Panc1 (cell line): ENCODE results near the gene UNC5B.

Experiments used
- POLR2AphosphoS5 ChIP-seq: IDR thresholded peaks from 2 replicates; pipeline ENCODE4 v1.6.1; 2012; ENCODE audit warnings: mild to moderate bottlenecking, low read depth, low read length, moderate library complexity
- SIN3A ChIP-seq: IDR thresholded peaks from 2 replicates; pipeline ENCODE4 v1.6.1; 2012; ENCODE audit warnings: low read depth, mild to moderate bottlenecking, low read length, moderate library complexity, borderline replicate concordance; ENCODE audit not compliant: insufficient read depth
- TCF7L2 ChIP-seq: IDR thresholded peaks from 2 replicates; pipeline ENCODE4 v1.6.1; 2011; ENCODE audit warnings: mild to moderate bottlenecking, low read depth, low read length, inconsistent platforms
- TF ChIP-seq, protein P1 (sequence below): fragments of 450-650 bp; IDR thresholded peaks from 2 replicates; pipeline ENCODE4 v1.5.1; 2017; ENCODE audit warnings: mild to moderate bottlenecking
- TF ChIP-seq, protein P2 (sequence below), 2 experiments: IDR thresholded peaks; 2 replicates each; pipeline ENCODE4 v1.6.1; 2011 to 2012; ENCODE audit warnings: low read depth in 2 of 2, control low read depth in 1 of 2, low read length in 1 of 2, mild to moderate bottlenecking in 1 of 2, moderate library complexity in 1 of 2; ENCODE audit not compliant: insufficient read depth in 1 of 2

DNA sequence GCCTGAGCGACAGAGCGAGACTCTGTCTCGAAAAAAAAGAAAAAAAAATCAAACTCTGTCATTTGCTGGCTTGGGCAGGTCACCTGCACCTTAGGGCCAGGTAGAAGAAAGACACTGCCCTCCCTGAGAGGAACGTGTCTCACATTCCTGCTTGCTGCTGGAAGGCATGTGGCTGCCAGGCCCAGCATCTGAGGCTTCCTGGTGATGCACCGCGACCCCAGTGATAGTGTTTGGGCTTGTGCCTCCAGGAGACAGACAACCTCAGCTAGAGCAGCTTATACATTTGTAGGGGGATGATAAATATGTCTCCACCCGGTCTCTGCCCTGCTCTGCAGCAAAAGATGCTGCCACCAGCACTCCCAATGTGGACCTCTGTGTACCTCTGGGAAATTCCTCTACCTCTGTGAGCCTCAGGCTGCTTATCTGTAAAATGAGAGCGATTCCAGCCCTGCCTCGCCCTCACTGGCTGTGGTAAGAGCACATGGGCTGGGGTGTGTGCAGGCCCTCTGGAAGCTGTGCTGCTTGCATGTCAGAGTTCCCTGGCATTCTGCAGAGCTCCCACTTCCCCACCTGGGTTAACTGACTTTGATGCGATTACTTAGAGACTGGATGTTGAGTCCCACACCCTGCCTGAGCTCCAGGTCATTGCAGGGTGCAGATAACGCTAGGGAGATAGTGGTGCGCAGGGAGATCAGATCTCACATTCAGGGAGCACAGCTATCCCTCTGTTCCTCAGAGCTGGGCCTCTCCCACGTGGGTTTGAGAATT lies 126.5 kb downstream of the UNC5B start:
- TF ChIP-seq, protein P1, sequence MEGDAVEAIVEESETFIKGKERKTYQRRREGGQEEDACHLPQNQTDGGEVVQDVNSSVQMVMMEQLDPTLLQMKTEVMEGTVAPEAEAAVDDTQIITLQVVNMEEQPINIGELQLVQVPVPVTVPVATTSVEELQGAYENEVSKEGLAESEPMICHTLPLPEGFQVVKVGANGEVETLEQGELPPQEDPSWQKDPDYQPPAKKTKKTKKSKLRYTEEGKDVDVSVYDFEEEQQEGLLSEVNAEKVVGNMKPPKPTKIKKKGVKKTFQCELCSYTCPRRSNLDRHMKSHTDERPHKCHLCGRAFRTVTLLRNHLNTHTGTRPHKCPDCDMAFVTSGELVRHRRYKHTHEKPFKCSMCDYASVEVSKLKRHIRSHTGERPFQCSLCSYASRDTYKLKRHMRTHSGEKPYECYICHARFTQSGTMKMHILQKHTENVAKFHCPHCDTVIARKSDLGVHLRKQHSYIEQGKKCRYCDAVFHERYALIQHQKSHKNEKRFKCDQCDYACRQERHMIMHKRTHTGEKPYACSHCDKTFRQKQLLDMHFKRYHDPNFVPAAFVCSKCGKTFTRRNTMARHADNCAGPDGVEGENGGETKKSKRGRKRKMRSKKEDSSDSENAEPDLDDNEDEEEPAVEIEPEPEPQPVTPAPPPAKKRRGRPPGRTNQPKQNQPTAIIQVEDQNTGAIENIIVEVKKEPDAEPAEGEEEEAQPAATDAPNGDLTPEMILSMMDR: no peak
- TF ChIP-seq TCF7L2 (no peak), POLR2AphosphoS5 (no peak), SIN3A (no peak)
- TF ChIP-seq, protein P2, sequence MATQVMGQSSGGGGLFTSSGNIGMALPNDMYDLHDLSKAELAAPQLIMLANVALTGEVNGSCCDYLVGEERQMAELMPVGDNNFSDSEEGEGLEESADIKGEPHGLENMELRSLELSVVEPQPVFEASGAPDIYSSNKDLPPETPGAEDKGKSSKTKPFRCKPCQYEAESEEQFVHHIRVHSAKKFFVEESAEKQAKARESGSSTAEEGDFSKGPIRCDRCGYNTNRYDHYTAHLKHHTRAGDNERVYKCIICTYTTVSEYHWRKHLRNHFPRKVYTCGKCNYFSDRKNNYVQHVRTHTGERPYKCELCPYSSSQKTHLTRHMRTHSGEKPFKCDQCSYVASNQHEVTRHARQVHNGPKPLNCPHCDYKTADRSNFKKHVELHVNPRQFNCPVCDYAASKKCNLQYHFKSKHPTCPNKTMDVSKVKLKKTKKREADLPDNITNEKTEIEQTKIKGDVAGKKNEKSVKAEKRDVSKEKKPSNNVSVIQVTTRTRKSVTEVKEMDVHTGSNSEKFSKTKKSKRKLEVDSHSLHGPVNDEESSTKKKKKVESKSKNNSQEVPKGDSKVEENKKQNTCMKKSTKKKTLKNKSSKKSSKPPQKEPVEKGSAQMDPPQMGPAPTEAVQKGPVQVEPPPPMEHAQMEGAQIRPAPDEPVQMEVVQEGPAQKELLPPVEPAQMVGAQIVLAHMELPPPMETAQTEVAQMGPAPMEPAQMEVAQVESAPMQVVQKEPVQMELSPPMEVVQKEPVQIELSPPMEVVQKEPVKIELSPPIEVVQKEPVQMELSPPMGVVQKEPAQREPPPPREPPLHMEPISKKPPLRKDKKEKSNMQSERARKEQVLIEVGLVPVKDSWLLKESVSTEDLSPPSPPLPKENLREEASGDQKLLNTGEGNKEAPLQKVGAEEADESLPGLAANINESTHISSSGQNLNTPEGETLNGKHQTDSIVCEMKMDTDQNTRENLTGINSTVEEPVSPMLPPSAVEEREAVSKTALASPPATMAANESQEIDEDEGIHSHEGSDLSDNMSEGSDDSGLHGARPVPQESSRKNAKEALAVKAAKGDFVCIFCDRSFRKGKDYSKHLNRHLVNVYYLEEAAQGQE (IDR thresholded peaks at IDR 0.05; ENCODE audit: insufficient read depth in 1 of 2, low read depth in 2 of 2, low read length in 1 of 2): no peak
